Gastrocnemius medialis (tissue), 4 donors: Measurements from ENCODE around the gene ZNF710.

ENCODE experiments used
- POLR2A ChIP-seq, 2 donors: fragments of 450-650 bp; IDR thresholded peaks; one replicate each; pipeline ENCODE4 v1.6.1; 2017; ENCODE audit warnings: antibody characterized with exemption in 2 of 2, mild to moderate bottlenecking in 2 of 2, moderate library complexity in 2 of 2
- TF ChIP-seq, protein P1 (sequence below), 5 experiments: fragments of 450-650 bp in 3 of 5; fragments of 200-600 bp in 2 of 5; sonication (generic) in 2 of 5; IDR thresholded peaks in 4 of 5; conservative IDR thresholded peaks in 1 of 5; 1 replicate in 4 of 5; 2 replicates in 1 of 5; pipeline ENCODE4 v1.5.1; 2016 to 2019; ENCODE audit warnings: antibody characterized with exemption in 5 of 5, mild to moderate bottlenecking in 3 of 5, moderate library complexity in 3 of 5

DNA sequence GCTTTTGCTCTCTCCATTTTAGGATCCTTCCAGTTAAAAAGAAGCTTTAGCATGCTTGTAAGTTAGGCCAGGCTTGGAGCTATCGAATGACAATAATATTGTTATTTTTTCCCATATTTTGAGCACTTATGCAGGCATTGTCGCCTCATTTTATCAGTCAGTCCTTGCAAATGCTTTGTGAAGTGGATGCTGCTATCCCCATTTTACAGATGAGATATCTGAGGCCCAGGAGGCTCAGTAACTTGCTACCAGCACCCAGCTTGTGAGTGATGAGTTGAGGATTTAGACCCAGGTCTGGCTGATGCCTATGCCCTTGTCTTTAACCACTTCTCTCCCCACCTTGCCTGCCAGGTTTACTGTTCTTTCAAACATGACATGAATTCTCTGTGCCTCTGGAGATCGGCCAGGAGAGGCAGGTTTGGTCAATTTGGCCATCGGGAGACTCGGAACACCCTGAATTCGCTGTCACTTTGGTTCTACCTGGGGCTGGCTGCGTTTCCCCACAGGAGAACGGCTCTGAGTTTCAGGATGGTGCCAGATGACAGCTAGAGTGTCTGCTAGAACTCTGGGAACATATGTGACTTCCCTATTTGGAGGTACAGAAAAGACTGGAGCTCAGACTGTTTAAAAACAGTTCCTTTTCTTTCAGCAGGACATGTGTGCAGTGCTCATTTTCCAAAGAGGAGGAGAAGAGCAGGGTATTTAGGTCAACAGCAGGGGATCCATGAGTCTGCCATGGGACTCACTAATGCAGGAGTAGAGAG lies 25.5 kb upstream of the ZNF710 start:
- TF ChIP-seq, protein P1, sequence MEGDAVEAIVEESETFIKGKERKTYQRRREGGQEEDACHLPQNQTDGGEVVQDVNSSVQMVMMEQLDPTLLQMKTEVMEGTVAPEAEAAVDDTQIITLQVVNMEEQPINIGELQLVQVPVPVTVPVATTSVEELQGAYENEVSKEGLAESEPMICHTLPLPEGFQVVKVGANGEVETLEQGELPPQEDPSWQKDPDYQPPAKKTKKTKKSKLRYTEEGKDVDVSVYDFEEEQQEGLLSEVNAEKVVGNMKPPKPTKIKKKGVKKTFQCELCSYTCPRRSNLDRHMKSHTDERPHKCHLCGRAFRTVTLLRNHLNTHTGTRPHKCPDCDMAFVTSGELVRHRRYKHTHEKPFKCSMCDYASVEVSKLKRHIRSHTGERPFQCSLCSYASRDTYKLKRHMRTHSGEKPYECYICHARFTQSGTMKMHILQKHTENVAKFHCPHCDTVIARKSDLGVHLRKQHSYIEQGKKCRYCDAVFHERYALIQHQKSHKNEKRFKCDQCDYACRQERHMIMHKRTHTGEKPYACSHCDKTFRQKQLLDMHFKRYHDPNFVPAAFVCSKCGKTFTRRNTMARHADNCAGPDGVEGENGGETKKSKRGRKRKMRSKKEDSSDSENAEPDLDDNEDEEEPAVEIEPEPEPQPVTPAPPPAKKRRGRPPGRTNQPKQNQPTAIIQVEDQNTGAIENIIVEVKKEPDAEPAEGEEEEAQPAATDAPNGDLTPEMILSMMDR (IDR thresholded peaks at IDR 0.05 in 4 of 5, conservative IDR thresholded peaks at IDR 0.05 in 1 of 5) = no peak
- TF ChIP-seq POLR2A (IDR thresholded peaks at IDR 0.05) = no peak
